Activated naive CD4-positive, alpha-beta T cell treated with anti-CD3 and anti-CD28 coated beads, Interleukin-2, amount 50 U/mL, for 72 hours (primary cell): ENCODE results near the gene ME3. TPM values are rescaled to one million over a fixed set of nuclear protein-coding genes. Genes with fewer than 3 reads are reported as not detected.

Source experiments
- ATAC-seq, 2 donors: fragments of 150-1000 bp; cut with Tn5 transposase; 2 replicates each; pipeline ENCODE4 v1.10.0; 2021; ENCODE audit warnings: mild to moderate bottlenecking in 2 of 2, moderate library complexity in 2 of 2
- DNase-seq, 2 donors: peaks; one replicate each; pipeline ENCODE4 v3.0.0; 2021 to 2022; ENCODE audit warnings: low spot score in 2 of 2
- H3K27ac Mint-ChIP-seq, 2 donors: one replicate each; pipeline ENCODE4 v1.8.0; 2022; ENCODE audit warnings: mild to moderate bottlenecking in 2 of 2, mixed read lengths in 2 of 2
- H3K36me3 Mint-ChIP-seq, 2 donors: one replicate each; pipeline ENCODE4 v1.8.0; 2022; ENCODE audit warnings: mixed read lengths in 2 of 2
- H3K9me3 Mint-ChIP-seq, 2 donors: one replicate each; pipeline ENCODE4 v1.8.0; 2022; ENCODE audit warnings: mixed read lengths in 2 of 2
- total RNA-seq, 2 donors: library from RNA; stranded (reverse); gene quantifications; one replicate each; pipeline ENCODE4 v1.2.3, GENCODE V29; 2022

ME3 gene
- total RNA-seq, 2 donors from 2014 or later, result 5.5 to 16.2 TPM

GRCh38 chr11:86644291-86644690 lies 28.1 kb downstream of the ME3 start:
- Mint-ChIP-seq H3K27ac (no peak overlapping the region), H3K36me3 (peaks cover 25 to 28% of the 10 kb centered on the region in 2 donors), H3K9me3 (peaks cover 10 to 29% of the 10 kb centered on the region in 2 donors)
- ATAC-seq (no peak), DNase-seq (no peak)

DNA sequence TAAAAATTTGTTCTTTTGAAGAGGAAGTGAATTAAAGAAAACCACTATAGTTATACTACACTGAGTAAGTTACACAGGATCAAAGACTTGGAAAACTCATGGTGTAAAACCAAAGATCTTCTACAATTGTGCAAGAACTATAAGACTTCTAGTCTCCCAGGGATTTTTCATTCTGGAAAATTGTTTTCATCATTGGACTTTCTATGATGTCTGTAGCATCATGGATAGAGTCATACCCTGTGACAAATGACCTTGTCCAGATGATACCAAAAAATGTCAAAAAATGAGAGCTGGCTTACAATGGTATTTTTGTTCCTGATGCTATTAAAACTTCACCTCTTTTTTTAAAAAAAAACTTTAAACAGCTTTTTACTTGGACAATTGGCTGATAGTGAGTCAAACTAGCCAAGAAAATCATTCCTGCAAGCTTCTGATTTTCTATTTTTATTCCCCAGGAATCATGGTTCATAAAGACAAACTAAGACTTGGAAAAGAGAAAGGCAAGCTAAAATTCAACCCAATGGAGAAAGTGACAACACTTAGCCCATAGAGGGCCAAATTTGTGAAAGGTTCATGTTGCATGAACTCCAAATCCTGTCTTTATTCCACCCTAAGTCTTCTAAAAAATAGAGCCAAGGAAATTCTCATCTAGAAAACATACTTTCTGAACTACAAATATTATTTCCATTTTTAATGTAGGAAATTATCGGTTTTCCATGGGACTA lies 30.7 kb downstream of the ME3 start:
- H3K27ac Mint-ChIP-seq, result no peak overlapping the region
- no peak for DNase-seq
- ATAC-seq, result no peak
- peaks cover 4 to 22% of the 10 kb centered on the region in 2 donors for H3K9me3 Mint-ChIP-seq
- peaks cover 17 to 21% of the 10 kb centered on the region in 2 donors for H3K36me3 Mint-ChIP-seq

DNA sequence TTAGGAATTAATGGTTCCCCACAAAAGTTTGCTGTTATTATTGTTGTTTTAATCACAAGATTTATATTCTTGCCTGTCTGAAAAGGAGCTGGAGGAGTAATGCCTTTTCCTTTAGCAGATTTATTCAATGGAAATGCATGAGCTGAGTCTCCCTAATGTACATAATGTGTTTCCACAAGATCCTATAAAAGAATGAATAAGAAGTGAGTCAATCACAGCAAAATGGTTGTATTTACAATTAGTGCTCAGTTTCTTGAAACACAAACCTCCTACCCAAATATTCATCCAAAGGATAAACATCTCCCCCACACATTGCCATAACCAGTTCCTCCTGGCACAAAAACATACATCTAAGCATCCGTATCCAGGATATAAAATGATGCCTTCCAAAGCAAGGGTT lies 33.3 kb downstream of the ME3 start:
- Mint-ChIP-seq H3K27ac (no peak overlapping the region), H3K36me3 (peaks cover 9 to 12% of the 10 kb centered on the region in 2 donors), H3K9me3 (peaks cover 4 to 10% of the 10 kb centered on the region in 2 donors)
- DNase-seq, result no peak
- no peak for ATAC-seq

DNA sequence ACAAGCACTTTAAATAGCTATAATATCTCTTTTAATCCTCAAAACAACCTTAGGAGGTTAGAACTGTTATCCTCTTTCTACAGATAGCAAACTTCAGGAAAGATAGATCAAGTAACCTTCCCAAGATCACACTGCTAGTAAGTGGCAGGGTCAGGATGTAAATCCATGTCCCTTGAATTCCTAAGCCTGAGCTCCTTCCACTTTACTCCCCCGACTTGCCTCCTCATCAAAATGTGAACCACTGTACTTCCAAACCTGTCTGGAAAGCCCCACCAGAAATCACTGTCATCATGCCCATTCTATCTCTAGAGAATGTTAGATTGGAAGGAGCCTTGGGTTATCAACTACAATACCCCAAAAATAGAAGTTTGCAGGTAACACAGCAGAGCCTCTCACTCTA lies 33.7 kb downstream of the ME3 start:
- ATAC-seq, result no peak
- DNase-seq, result no peak
- H3K36me3 Mint-ChIP-seq, result peaks cover 9 to 12% of the 10 kb centered on the region in 2 donors

GRCh38 chr11:86637988-86638387 lies 34.4 kb downstream of the ME3 start:
- Mint-ChIP-seq H3K9me3 (peaks cover 4 to 7% of the 10 kb centered on the region in 2 donors), H3K36me3 (peaks cover 12 to 13% of the 10 kb centered on the region in 2 donors), H3K27ac (no peak overlapping the region)
- ATAC-seq, result peak; percentile 83 to 98
- peak in 1 of 2 donors; percentile 35 for DNase-seq

More for the DNA sequence above, 33.7 kb downstream of the ME3 start:
- Mint-ChIP-seq H3K27ac (no peak overlapping the region), H3K9me3 (peaks cover 4 to 7% of the 10 kb centered on the region in 2 donors)

DNA sequence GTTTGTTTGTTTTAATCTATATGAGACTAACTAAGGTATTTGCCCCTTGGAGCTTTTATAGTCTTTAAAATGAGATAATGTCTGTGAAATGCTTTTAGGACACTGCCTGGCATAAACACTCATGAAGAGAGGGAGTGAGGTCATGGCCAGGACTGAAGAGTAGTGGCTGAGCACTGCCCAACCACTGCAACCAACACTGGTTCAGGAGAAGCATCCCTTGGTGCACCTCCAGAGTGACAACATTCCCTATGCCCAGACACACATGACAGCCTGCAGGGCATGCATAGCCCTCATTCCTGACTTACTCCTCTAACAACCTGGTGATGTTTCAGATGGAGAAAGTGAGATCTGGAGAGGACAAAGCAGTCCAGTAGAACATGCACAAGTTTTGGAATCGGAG lies 36.1 kb downstream of the ME3 start:
- Mint-ChIP-seq H3K36me3 (peaks cover 12 to 13% of the 10 kb centered on the region in 2 donors), H3K27ac (no peak overlapping the region), H3K9me3 (peaks cover 4 to 7% of the 10 kb centered on the region in 2 donors)
- DNase-seq (no peak), ATAC-seq (no peak)

DNA sequence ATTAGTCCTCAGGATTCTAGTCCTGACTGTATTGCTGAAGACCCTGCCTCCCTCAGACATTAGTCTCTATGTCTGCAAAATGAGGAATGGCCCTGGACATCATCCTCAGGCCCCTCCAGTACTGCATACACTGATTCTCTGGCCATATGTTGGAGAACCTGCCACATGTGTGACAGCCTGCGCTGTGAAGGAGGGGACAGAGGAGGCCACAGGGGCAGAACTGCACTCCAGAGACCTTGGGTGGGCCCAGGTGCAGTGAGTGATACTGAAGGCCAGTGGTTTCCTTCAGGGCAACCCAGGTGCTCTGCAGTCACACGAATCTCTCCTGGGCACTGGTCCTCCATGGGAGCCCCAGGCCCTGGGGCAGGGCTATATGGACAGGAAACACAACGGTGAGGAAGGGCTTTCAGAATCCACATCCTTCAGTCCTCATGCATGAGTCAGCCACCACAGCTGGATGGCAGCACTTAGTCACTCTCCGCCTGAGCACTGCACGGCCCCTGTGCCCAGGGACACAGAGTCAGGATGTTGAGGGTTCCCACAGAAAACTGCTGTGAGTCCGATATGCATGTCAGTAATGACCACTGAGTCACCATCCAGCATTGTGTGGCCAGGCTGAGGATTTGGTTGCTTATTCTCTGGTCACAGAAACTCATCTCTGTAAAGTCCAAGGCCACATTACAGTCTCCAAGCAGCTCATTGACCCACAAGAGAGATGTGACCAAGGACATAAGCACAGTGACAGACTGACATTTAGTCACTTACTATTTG lies 39.7 kb downstream of the ME3 start:
- Mint-ChIP-seq H3K9me3 (no peaks in the 10 kb centered on the region), H3K27ac (peak overlapping the region in 1 of 2 donors; percentile 76), H3K36me3 (peaks cover 0 to 9% of the 10 kb centered on the region in 2 donors)
- peak; percentile 45 to 87 for DNase-seq
- peak; percentile 97 to 98 for ATAC-seq

- H3K9me3 Mint-ChIP-seq, result no peaks in the 10 kb centered on the region
- H3K36me3 Mint-ChIP-seq, result peaks cover 7 to 9% of the 10 kb centered on the region in 2 donors
- DNase-seq (no peak), ATAC-seq (no peak)
- no peak overlapping the region for H3K27ac Mint-ChIP-seq
These were observed 42.0 kb downstream of the ME3 start for GRCh38 chr11:86630229-86630981.

GRCh38 chr11:86629045-86629706 lies 43.2 kb downstream of the ME3 start:
- no peak for DNase-seq
- Mint-ChIP-seq H3K36me3 (peaks cover 7 to 9% of the 10 kb centered on the region in 2 donors), H3K27ac (no peak overlapping the region), H3K9me3 (no peaks in the 10 kb centered on the region)
- no peak for ATAC-seq

DNA sequence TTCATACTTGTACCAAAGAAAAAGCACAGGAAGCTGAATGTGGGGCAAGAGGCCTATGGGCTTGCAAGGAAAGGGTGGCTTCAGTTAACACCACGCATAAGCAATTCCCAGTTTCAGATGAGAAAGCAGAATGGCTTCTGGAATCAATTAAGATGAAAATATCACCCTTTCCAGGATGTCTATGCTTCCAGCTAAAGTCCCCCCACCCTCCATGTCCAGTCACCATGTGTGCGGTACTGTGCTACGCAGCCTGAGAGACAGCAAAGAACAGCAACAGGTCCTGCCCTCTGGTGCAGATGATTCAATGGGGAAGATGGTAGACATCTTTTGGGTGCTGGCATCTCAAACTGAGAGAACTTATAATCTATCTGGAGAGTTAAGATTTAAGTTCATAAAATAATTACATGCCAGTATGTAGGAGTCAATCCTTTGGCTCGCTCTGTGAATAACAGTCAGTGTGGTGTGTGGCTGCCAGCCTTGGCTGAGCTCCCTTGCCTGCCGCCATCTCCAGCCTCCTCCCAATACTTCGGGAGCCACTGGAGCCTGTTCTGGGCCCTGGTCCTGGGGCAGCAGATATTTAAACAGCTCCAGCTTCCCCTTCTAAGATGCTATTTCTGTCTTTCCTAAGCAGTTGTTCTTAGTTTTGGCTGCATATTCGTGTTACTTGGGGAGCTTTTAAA lies 44.5 kb downstream of the ME3 start:
- DNase-seq (no peak), ATAC-seq (no peak)
- H3K9me3 Mint-ChIP-seq, result no peaks in the 10 kb centered on the region
- H3K36me3 Mint-ChIP-seq, result peaks cover 5 to 7% of the 10 kb centered on the region in 2 donors
- no peak overlapping the region for H3K27ac Mint-ChIP-seq

- H3K27ac Mint-ChIP-seq, result no peak overlapping the region
- H3K36me3 Mint-ChIP-seq, result peaks cover 10 to 21% of the 10 kb centered on the region in 2 donors
- ATAC-seq (no peak), DNase-seq (no peak)
- peaks cover 0 to 5% of the 10 kb centered on the region in 2 donors for H3K9me3 Mint-ChIP-seq
These were observed 46.4 kb downstream of the ME3 start for GRCh38 chr11:86625981-86626380.

DNA sequence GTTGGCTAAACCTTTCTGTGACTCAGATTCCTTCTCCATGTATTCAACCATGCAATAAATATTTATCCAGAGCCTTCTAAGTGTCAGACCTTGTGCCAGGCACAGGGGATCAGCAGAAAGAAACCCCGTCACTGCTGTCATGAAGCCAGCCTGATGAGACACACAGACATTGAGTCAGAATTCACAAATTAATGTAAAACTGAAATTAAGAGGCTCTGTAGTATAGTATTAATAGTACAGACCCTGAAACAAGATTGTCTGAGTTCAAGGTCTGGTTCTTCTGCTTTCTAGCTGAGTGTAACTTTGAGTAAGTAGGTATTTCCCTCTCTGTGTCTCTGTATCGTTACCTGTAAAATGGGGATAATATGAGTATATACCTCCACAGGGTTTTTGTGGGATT lies 46.9 kb downstream of the ME3 start:
- peak; percentile 33 to 68 for ATAC-seq
- peaks cover 10 to 24% of the 10 kb centered on the region in 2 donors for H3K36me3 Mint-ChIP-seq
- DNase-seq, result no peak
- no peak overlapping the region for H3K27ac Mint-ChIP-seq
- H3K9me3 Mint-ChIP-seq, result peaks cover 0 to 5% of the 10 kb centered on the region in 2 donors

GRCh38 chr11:86624366-86624765 lies 48.0 kb downstream of the ME3 start:
- no peak for ATAC-seq
- H3K27ac Mint-ChIP-seq, result no peak overlapping the region
- no peak for DNase-seq
- peaks cover 3 to 6% of the 10 kb centered on the region in 2 donors for H3K9me3 Mint-ChIP-seq
- peaks cover 9 to 28% of the 10 kb centered on the region in 2 donors for H3K36me3 Mint-ChIP-seq

DNA sequence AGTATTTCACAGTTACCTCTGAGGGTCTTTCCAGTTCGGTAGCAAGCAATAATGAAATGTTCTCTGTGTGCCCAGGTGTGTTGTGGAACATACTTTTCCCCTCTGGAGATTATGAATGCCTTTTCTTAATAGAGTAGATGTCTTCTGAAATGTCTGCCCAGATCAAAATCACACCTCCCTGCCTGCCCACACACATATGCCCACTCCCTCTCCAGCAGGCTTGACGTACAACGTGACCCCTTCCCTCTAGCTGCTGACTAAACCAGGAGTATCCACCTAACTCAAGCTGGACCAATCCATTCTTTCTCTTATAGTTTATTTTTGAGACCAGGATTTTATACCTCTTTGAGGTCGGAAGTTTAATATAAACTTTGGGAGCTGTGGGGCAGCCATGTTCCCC lies 48.7 kb downstream of the ME3 start:
- Mint-ChIP-seq H3K27ac (no peak overlapping the region), H3K36me3 (peaks cover 14 to 34% of the 10 kb centered on the region in 2 donors), H3K9me3 (peaks cover 8 to 12% of the 10 kb centered on the region in 2 donors)
- DNase-seq, result no peak
- no peak for ATAC-seq

DNA sequence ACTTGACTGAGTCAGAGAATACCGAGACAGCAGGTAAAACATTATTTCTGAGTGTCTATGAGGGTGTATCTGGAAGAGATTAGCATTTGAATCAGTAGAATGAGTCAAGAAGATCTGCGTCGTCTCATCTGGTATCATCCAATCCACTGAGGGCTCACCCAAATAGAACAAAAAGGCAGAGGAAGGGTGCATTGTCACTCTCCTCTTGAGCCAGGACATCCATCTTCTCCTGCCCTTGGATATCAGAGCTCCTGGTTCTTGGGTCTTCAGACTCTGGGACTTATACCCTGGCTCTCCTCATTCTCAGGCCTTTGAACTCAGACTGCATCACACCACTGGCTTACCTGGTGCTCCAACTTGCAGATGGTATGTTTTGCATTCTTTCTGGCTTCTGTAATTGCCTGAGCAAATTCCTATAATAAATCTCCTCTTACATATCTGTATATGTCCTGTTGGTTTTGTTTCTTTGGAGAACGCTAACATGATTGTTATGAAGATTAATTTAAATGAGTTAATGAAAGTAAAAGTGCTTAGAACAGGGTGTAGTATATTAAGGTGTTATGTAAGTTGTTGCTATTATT lies 49.3 kb downstream of the ME3 start:
- Mint-ChIP-seq H3K27ac (no peak overlapping the region), H3K9me3 (peaks cover 8 to 12% of the 10 kb centered on the region in 2 donors)

More for the DNA sequence above, 49.3 kb downstream of the ME3 start:
- ATAC-seq (no peak), DNase-seq (no peak)
- H3K36me3 Mint-ChIP-seq, result peaks cover 14 to 35% of the 10 kb centered on the region in 2 donors
